ENCODE data around the gene PTGDR. TPM values are rescaled to one million over a fixed set of nuclear protein-coding genes. Genes with fewer than 3 reads are reported as not detected.

PTGDR gene
- total RNA-seq, 4 donors from 2014 or later, result 0.26 to 2.9 (median 0.87) TPM

- Histone ChIP-seq H3K27ac (no peak overlapping the region), H3K9me3 (no peaks in the 10 kb centered on the region), H3K36me3 (no peaks in the 10 kb centered on the region), H3K4me3 (no peak overlapping the region), H3K4me1 (no peaks in the 10 kb centered on the region), H3K27me3 (no peaks in the 10 kb centered on the region)
- intact Hi-C loops (cut with DNase I; ENCODE audit: low total_unique reads), result no loop called here
- no peak for DNase-seq
- TF ChIP-seq POLR2A (IDR thresholded peaks at IDR 0.05), result no peak
- no peak for TF ChIP-seq CTCF (IDR thresholded peaks at IDR 0.05)
These were observed 28.9 kb downstream of the PTGDR start for GRCh38 chr14:52296378-52296777.

GRCh38 chr14:52298795-52299194 lies 31.3 kb downstream of the PTGDR start:
- Histone ChIP-seq H3K4me1 (no peaks in the 10 kb centered on the region), H3K9me3 (no peaks in the 10 kb centered on the region), H3K4me3 (no peak overlapping the region), H3K27ac (no peak overlapping the region), H3K36me3 (no peaks in the 10 kb centered on the region), H3K27me3 (no peaks in the 10 kb centered on the region)
- DNase-seq, result no peak
- TF ChIP-seq POLR2A (IDR thresholded peaks at IDR 0.05) (no peak), CTCF (IDR thresholded peaks at IDR 0.05) (no peak)
- intact Hi-C loops (cut with DNase I; ENCODE audit: low total_unique reads), result no loop called here

- Histone ChIP-seq H3K9me3 (no peaks in the 10 kb centered on the region), H3K27me3 (no peaks in the 10 kb centered on the region), H3K27ac (no peak overlapping the region), H3K4me3 (no peak overlapping the region), H3K4me1 (no peaks in the 10 kb centered on the region), H3K36me3 (no peaks in the 10 kb centered on the region)
- intact Hi-C loops (cut with DNase I; ENCODE audit: low total_unique reads), result no loop called here
- TF ChIP-seq CTCF (IDR thresholded peaks at IDR 0.05), result peak; percentile 62 to 82 (median 68)
- no peak for TF ChIP-seq POLR2A (IDR thresholded peaks at IDR 0.05)
- no peak for DNase-seq
These were observed 32.3 kb downstream of the PTGDR start for GRCh38 chr14:52299692-52300278.

GRCh38 chr14:52303236-52303635 lies 35.7 kb downstream of the PTGDR start:
- Histone ChIP-seq H3K27me3 (no peaks in the 10 kb centered on the region), H3K4me3 (no peak overlapping the region), H3K9me3 (no peaks in the 10 kb centered on the region), H3K4me1 (no peaks in the 10 kb centered on the region), H3K27ac (no peak overlapping the region), H3K36me3 (no peaks in the 10 kb centered on the region)
- no peak for TF ChIP-seq POLR2A (IDR thresholded peaks at IDR 0.05)
- TF ChIP-seq CTCF (IDR thresholded peaks at IDR 0.05), result no peak
- intact Hi-C loops (cut with DNase I; ENCODE audit: low total_unique reads), result no loop called here
- DNase-seq, result no peak

- H3K9me3 ChIP-seq, result no peaks in the 10 kb centered on the region
- no peaks in the 10 kb centered on the region for H3K27me3 ChIP-seq
- no peak for DNase-seq
- TF ChIP-seq POLR2A (IDR thresholded peaks at IDR 0.05) (no peak), CTCF (IDR thresholded peaks at IDR 0.05) (no peak)
- H3K27ac ChIP-seq, result no peak overlapping the region
- no peaks in the 10 kb centered on the region for H3K4me1 ChIP-seq
- intact Hi-C loops (cut with DNase I; ENCODE audit: low total_unique reads), result no loop called here
- no peaks in the 10 kb centered on the region for H3K36me3 ChIP-seq
- H3K4me3 ChIP-seq, result no peak overlapping the region
These were observed 36.9 kb downstream of the PTGDR start for GRCh38 chr14:52304248-52304904.

All from uterus (tissue), 4 donors.